Central memory CD4-positive, alpha-beta T cell (primary cell): ENCODE data around the gene KRT17.
"Not testable (repeated sequence)": the region's sequence is repeated elsewhere in the genome, so short reads cannot be mapped to it uniquely, and the experiment has no call there.

Source experiments
- DNase-seq: peaks from one replicate; pipeline ENCODE4 v3.0.0; 2022

Gene KRT17

DNA sequence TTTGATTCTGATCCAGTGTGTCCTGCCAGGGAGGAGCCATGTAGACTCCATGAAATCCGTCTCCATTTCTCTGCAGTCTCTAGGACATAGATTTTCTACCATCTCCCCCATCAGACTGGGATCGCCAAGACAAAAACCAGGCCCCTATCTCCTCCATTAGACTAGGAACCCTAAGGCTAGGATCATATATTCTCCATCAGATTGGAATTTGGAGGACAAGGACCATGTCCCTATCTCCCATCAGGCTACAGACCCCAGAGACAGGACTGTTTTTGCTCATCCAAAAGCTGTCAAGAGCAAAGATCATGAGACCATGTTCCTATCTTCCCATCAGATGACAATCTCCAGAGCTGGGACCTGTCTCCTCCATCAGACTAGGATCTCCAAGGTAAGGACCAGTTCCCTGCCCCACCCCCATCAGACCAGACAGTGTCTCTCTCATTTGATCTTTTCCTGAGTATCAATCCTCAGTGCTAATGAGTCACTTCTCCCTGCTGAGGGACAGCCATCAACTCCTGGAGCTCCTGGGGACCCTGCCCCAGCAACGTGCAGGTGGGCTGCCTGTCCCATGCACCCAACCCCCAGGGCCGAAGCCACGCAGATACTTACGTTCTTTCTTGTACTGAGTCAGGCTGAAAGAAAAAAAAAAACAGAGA is 4.3 kb downstream of the KRT17 start:
- not testable (repeated sequence) for DNase-seq

DNA sequence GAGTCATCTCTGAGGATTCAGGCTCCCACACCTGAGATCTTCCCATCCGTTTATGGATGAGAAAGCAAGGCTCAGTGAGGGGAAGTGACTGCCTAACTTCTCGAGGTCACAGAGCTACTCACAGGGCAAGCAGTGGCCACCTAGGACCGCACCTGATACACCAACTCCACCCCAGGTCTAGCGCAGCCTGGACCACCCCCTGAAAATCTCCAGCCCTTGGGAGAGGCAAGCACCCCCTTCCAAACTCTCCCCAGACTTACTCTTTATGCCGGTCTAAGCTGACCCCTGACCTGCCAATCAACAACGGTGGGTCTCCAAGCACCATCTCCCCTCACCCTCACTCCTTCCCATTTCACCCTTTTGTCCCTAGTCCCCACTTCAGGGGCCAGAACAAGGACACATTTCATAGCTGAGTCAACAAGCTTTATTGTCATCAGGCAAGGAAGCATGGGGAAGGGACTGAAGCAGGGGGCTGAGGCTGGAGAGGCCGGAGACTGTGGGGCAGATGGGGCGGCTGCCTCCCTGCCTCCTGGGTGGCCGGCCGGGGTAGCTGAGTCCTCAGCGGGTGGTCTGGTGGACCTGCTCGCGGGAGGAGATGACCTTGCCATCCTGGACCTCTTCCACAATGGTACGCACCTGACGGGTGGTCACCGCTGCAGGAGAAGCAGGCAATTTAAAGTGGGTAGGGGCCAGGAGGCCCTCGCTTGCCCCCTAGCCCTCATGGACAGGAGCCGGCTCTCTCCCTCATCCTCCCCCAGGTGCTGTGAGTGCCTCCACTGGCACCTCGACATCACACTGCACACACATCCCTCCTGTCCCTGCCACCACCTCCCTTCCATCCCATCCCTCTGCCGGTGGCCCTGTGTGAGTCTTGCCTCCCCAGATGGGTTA is 5.1 kb downstream of the KRT17 start:
- DNase-seq = no peak

DNA sequence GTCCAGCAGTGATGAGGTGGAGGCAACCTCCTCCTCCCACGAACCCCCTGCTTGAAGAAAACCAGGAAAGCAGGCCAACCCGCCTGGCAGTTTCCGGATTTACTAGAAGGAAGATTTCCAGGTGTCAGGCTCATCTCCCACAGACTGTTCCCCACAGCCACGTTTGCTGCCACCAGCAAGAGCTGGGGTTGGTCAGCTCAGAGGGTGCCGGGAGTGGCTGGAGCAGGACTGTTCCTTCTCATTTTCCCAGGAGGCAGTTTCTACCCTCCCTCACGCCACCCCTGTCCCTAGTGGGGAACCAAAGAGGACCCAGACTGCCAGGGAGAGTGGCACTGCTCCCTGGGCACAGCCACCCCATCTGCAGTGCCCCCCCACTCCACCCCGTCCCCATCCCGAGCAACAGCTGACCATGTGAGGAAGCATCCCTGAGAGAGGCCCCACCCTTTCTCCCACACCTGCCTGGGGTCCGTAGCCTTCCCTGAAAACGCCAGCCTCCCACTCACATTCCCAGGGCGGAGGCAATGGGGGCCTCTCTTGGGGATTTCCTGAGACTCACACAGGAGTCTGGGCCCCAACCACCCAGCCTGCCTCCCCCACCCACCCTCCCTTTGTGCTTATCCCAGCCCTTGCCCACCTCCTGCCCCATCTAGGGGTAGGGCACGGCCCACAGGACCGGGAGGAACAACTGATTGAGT is 5.9 kb downstream of the KRT17 start:
- no peak for DNase-seq

DNA sequence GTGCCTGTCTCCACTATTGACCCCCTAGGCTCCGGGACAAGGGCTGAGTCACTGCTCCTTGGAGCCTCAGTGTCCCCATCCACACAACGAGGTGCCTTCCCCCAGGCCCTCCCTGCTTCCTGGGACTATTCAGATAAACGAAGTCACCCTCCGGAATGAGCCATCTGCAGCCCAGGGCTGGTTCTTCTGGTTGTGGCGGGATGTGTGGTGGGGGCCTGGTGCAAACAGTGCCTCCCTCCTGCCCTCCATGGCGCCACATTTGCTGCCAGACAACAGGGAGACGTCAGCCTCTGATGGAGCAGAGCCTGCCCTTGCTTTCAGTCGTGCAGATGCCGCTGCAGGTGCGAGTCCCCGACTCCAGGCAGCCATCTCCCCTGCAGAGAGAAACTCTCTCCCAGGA is 6.7 kb downstream of the KRT17 start:
- no peak for DNase-seq

DNA sequence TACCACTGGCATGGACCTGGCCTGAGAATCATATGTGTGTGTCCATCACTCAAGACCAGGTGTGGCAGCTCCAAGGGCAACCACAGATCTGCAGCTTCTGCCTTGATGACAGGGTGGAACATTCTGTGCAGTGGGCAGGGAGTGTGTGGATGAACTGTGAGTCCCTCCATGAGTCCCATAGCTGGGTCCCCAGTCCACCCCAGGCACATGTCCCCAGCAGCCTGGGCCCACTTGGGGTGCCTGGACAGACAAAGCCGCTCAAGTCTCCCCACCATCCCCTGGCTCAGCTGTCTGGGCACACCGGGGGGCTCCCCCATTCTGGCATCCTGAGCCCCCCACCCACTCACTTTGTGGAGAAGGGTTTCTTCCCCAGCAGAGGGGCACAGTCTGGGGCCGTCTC is 7.2 kb downstream of the KRT17 start:
- DNase-seq = no peak

DNA sequence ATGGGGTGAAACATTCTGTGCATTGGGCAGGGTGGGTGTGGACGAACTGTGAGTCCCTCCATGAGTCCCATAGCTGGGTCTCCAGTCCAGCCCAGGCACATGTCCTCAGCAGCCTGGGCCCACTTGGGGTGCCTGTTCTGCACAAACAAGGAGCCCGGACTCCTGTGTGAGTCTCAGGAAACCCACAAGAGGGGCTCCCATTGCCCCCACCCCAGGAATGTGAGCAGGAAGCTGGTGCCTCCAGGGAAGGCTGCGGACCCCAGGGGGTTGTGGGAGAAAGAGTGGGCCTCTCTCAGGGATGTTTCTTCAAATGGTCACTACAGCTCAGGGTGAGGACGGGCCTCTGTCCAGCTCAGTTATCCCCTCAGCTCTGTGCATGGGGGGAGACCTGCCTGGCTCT is 7.9 kb downstream of the KRT17 start:
- not testable (repeated sequence) for DNase-seq

DNA sequence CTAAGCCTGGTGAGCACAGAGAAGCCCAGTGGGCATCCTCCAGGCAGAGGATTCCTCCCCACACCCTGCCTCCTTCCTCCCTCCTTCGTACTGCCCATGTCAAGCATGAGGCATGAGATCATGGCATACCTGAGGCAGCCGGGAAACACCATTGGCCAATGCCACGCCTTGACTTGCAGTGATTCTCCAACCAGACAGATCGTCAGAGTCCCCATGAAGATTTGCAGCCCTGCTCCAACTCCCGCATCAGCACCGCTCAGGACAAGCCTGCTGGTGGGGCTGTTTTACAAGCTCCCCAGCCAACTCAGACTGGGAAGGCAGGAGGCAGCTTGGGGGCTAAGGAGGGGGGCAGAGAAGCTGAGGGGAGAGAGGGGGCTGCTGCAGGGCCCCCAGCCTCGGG is 8.9 kb downstream of the KRT17 start:
- no peak for DNase-seq

DNA sequence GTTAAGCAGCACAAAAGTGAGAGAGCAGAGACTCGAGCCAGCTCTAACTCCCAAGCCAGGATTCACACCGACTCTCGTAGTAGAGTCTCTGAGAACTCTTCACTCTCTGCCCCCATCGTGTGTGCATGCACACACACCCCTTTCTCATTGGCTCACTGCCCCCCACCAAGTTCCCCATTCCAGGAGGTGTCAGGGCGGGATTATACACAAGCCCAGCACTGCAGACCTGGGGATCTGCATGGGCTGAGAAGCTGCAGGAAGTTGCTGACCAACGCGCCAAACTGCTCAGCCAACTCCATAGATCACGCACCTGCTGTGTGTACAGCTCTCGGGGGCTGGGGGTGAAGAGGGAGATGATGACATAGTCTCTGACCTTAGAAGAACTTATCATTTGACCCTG is 9.6 kb downstream of the KRT17 start:
- not testable (repeated sequence) for DNase-seq

DNA sequence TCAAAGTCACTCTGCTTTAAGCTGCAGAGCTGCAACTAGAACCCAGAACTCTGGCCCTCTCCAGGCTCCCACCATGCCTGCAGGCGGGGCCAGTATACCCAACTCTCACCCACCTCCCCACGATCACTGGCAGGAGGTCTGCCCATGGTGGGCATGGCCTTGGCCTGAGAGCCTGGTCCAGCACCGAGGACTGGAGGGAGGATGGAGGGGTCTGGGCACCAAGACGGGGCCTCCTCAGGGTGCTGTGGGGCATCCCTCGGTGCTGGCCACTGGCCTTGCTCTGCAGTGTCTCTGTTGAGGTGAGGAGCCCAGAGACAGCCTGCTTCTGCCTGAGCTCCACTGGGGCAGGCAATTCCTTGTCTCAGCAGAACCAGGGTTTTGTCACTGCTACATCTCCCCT is 10.3 kb downstream of the KRT17 start:
- DNase-seq = no peak

DNA sequence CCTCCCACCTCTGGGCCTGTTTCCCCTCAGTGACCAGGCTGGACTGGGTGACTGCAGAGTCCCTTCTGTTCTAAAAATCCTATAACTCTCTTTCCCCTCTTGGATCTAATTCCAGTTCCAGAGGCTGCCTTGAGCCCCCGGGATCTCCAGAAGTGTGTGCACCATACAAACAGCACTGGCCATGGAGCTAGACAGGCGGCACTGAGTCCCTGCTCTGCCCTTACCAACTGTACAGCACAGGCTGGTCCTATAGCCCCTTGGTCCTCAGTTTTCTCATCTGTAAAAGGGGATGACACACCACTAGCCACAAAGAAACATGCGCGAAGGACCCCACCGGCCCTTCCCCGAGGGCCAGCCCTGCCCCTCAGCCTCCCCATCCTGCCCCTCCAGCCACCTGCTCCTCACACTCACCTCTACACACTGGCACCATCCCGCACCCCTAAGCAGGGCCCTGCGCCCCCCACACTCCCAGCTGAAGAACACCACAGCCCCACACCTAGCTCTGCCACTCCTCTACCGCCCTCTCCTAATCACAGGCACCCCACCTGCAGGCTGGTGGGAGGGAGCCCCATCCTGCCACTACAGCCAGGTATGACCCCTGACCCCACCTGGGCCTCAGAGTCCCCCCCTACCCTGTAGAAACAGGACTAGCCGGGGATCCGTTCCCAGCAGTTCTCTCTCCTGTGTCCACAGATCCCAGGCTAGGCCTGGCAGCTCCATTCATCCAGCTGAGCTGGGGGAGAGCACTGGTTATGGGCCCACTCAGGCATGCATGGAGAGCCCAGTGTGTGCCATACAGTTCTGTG is 10.9 kb downstream of the KRT17 start:
- DNase-seq = no peak

DNA sequence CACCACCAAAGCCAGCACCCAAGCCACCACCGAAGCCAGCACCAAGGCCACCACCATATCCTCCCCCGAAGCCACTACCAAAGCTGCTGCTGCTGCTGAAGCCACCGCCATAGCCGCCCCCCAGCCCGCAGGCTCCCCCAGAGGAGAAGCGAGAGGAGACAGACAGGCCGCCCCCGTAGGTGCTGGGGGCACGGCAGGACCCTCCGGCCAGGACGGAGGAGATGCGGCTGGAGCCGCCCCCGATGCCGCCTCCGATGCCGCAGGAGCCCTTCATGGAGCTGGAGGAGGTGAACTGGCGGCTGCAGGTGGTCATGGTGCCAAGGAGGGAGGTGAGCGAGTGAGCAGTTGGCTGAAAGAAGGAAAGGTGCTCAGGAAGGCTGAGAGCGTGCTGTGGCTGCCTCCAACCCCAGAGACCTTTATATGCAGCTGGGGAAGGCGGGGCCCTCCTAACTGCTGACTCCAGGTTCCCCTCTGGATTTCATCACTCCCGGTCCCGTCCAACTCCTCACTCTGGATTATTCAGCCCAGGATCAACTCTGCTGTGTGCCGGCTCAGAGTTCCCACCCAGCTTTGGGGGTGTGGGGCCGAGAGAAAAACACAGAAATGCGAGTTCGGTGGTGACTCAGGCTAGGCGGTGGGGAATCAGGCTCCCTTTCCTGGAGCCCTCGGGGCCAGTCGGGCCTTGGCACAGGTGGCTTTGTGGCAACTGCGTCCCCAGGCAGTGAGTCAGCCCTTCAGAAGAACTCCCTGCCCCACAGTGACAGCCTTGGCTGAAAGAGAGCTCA is 11.8 kb downstream of the KRT17 start, which contains the start of gene KRT16:
KRT16 (minus strand) TSS at position 392 of the 785 bp plus-strand sequence; CDS start at position 313, 79 bp downstream.
- DNase-seq = not testable (repeated sequence)

DNA sequence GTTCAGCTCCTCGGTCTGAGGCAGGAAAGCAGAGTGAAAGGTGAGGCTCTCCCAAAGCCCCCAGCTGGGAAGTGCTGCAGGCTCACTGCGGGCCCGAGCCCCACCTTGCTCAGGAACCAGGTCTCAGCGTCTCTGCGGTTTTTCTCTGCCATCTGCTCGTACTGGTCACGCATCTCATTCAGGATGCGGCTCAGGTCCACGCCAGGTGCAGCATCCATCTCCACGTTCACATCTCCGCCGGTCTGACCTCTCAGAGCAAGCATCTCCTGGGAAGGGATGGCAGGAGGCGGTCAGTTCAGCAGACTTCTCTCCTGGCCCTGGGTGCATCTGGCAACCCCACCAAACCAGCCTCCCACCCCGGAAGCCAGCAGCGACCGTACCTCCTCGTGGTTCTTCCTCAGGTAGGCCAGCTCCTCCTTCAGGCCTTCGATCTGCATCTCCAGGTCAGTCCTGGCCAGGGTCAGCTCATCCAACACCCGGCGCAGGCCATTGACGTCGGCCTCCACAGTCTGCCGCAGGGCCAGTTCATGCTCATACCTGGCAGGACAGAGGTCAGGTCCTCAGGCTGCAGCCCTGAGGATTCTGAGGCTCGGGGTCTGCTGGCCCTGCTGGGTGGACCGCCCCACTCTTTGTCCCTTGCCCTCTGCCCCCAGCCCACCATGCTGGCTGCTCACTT is 13.3 kb downstream of the KRT17 start:
- DNase-seq = no peak

DNA sequence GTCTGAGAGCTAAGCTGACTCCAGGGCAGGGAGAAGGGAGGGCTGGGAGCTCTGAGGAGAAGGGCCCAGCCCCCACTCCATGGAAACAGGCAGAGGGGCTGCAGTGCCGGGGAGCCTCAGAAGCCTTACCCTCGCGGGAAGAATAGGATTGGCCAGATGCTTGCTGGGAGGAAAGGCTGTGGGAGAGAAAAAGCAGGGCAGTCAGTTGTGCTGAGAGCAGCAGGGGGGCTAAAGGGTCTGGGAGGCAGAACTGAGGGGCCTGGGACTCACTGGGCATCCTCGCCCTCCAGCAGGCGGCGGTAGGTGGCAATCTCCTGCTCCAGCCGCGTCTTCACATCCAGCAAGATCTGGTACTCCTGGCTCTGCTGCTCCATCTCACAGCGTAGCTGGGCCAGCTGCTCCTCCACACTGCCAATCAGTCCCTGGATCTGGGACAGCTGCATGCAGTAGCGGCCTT is 14.3 kb downstream of the KRT17 start:
- DNase-seq = not testable (repeated sequence)

DNA sequence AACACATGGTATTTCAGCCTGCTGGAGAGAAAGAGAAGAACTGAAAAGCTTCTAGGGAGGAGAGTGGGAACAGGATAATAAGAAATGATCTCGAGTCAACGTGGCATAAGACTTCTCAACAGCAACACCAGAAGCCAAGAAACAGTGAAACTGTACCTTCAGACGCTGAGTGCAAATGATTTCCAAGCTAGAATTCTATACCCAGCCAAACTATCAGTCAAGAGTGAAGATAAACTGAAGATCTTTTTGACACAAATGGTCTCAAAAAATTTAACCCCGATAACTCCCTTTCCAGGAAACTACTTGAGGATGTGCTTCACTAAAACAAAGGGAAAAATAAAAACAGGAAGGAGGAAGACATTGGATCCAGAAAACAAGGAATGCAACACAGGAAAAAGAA is 17.4 kb downstream of the KRT17 start:
- DNase-seq = not testable (repeated sequence)

DNA sequence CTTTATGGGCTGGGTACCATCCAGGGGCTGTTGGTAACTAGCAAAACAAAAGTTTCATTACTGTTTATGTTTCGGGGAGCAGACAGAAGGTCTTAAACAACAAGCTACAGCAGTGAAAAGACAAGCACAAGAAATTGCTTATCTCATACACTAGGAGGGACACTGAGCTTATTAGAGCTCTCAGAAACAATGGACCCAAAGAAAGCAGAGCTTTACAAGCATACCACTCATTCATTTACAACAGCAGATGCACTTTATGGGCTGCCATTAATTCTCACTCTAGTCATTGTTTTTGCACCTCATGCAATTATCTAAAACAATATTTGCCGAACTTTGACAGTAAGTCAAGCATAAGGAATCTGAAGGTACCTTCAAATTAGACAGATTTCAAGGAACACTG is 21.9 kb downstream of the KRT17 start:
- no peak for DNase-seq

DNA sequence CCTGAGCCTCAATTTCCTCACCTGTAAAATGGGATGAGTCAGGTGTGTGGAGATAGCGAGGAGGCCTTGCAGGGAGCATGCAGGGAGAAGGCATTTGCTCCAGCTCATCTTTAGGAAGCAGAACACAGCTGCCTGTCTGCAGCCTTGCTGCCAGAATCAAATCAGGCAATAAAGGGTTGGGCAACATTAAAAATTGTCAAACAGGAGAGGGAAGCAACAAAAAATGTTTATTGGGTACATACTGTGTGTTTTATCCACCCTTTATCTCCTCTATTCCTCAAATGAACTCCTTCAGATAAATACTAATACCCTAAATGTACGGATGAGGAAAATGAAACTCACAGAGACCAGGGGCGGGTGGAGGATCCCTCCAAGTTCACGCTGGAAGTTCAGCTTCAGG is 24.1 kb downstream of the KRT17 start:
- DNase-seq = no peak

DNA sequence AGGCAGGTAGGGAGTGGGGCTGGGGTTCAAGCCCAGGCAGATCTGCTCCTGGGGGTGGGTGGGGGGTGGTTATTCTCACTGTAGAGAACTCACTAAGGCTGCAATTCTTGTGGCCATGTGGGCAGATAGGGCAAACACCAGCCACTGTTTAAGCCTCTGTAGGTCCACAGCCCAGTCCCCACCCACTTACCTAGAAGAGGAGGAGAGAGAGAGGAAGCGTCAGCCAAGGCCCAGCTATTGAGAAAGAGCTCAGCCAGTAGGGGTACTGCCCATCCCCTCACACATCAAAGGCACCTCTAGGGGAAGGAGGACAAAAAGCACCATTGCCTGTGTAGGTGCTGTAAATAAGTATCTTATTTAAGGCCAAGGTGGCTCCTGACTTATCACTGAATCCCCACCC is 24.7 kb downstream of the KRT17 start:
- no peak for DNase-seq

DNA sequence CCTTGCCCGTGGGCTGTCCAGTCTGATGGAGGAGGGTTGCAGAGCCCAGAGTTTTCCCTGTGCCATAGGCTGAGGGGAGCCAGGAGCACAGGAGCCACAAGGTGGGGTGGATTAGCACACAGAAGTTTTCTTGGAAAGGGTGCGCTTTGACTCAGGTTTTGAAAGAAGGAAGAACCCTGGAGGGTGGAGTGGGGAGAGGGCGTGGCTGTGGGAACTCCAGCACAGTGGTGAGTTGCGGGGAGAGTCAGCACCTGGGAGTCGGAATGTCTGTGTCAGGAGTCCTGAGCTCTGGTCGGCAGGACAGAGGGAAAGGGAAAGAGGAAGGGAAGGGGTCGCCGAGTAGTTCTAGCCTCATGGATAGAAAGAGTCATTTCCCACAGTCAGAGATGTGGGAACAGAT is 28.8 kb downstream of the KRT17 start:
- no peak for DNase-seq

DNA sequence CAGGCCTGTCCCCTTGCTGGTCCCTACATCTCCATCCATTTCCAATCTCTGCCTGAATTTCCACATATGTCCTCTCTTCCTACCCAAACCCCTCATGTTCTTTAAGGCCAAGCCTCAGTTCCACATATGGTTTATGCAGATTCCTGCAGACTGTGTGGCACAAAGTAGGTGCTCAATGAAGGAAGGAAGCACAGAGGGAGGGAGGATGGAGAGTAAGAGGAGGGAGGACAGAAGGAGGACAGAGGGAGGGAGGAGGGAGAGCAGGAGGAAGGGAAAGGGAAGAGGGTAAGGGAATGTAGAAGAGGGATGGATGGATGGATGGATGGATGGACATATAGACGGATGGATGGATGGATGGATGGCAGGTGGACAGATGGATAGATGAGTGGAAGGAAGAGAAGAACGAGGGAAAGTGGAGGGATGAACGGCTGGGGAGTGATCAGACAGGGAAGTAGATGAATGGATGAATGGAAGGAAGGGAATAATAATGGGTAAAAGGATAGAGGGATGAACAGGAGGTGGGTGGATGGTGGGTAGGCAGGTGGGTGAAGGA is 29.9 kb downstream of the KRT17 start:
- no peak for DNase-seq

DNA sequence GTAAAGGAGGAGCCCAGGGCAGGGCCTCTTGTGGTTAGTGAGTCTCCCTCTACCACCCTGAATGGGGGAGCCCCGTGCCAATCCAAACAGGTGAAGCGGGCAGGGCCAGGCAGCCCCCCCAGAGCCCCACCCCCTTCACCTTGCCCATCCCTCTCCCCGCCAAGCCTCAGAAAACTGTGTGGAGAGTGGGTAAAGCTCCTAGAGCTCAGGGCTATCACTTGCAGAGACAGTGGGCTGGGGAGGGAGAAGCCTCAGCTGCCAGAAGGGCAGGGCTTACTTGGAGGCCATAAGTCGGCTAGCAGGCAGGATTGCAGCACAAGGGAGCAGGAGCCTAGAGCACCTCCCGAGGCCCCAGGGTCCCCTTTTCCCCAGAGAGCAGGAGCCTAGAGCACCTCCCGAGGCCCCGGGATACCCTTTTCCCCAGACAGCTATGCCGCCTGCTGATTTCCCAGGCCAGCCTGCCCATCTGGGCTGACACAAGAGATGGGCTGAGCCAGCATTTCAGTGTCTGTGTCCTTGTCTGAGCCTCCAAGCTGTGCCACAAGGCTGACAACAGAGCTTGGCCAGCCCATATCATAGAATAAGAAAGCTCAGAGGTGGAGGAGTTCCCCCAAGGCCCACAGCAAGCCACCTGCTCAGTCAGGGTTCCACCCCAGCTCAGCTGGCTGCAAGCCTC is 30.9 kb downstream of the KRT17 start:
- no peak for DNase-seq
